GM18499 (cell line): ENCODE data around the gene ROBO1.

Experiments used
- ATAC-seq: cut with Tn5 transposase; IDR thresholded peaks from one replicate; pipeline ENCODE4 v1.9.1; 2021; ENCODE audit warnings: moderate number of reproducible peaks; ENCODE audit not compliant: insufficient read depth, unreplicated experiment

ROBO1 gene

DNA sequence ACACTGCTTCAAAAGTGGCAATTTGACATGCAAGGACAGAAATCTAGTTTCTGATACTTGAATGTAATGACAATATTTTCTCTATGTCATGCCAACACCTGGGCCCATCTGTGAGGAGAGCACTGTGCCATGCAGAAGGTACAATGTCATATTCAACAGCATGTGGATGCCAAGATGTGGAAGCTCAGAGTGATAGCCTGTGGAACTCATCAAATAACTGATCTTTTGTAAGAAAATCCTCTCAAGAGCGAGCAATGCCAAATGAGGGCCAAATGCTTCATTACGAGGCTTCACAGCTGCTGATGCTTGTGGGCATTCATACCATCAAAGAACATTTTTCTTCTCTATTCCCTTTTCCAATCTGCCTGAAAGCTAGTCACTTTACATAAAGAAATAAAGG is 95.1 kb downstream of the ROBO1 start:
- no peak for ATAC-seq

DNA sequence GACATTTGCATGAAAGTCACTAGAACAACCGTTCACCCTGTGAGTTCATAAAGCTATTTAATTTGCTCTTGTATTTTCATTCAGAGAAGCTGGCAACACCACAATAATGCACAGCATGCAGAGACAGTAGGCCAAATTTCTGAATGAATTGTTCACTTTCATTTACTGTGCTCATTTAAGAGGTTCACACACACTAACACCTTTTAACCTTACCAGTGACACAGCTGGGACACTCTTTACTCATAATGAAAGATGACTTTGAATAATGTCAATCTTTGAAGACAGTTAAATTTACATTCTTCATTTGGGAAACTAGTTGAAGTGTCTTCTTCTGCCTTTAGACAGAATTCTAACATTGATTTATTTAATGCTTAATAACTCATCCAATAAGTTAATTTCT is 95.7 kb downstream of the ROBO1 start:
- ATAC-seq, result no peak

DNA sequence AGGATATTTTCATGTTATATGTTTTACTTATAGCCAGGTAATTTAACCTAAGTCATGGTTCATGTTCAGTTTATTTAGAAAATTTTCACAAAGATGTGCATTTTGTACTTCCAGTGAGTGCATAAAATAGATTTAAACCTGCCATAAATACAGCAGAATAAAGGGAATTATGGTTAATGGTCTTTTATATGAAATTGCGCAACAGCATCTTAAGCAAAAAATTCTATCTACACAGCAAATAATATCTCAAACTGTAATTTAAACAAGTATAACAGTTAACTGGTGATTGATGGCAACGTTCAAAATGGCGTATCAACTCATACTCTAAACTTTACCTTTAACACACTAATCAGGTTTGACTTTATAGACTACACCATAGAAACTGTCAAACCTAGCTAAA is 97.6 kb downstream of the ROBO1 start:
- ATAC-seq, result no peak

DNA sequence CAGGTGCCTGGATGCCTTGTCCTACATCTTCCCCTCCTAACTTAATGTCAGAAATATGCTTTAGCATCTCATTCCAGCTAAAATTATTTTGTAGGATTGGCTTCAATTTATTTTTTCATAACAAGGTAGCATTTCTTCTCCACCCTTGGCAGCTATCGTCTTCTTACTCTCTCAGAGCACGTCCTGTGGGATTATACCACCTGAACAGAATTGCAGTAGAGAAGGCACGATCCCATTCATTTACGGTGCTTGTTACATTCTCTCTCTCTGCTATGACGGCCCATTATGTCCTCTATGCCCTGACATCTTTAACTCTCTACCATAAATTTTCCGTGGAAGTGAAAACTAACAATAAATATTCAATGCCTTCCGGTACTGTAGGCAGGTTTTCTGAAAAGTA is 103.3 kb downstream of the ROBO1 start:
- no peak for ATAC-seq

DNA sequence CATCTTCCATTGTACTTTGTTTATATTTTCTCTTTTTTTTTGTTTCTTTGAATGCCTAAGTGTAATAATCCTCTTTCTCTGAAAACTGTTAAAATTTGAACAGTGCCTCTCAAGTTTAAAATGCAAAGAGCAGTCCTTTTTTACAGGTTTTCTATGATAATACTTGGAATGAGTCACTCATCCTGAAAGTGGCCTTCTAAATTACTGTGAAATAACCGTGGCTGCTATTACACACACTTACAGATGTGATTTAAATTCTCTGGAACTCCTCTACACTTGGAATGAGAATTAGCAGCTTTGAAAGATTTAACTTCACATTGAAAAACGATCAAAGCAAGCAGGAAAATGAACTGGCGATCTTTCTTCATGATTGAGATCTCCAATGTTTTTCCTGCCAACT is 105.9 kb downstream of the ROBO1 start:
- no peak for ATAC-seq

DNA sequence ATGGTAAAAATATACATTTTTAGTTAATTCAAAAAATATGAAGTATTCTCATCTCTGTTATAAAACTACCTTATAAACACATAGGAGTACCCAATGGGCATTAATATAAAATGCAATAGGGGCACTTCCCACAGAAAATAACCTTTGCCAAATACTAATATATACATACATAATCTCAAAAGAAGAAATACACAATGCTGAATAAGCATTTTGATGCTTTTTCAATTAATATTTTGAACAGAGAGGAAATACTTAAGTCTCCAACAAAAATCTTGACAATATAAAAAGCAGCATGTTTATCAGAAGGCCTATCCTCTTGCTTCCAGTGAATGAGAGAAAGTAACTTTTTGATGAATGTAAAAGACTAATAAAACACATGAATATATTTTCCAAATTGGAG is 110.7 kb downstream of the ROBO1 start:
- ATAC-seq, result no peak

DNA sequence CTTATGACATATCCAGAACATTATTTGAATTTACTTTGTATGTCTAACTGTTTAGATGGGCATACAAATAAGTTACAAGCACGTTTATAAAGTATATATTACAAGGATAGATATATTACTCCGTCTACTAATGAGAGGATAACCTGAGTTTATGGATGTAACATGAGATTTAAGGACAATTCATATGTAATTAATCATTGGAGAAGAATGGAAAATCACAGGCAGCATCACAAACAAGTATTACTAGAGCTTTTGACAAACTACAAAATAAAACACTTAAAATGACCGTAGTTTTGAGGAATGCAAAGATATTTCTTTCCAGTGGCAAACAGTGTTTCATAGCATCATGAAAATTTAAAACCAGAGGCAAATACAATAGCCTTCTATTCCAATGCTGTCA is 113.8 kb downstream of the ROBO1 start:
- ATAC-seq, result no peak

DNA sequence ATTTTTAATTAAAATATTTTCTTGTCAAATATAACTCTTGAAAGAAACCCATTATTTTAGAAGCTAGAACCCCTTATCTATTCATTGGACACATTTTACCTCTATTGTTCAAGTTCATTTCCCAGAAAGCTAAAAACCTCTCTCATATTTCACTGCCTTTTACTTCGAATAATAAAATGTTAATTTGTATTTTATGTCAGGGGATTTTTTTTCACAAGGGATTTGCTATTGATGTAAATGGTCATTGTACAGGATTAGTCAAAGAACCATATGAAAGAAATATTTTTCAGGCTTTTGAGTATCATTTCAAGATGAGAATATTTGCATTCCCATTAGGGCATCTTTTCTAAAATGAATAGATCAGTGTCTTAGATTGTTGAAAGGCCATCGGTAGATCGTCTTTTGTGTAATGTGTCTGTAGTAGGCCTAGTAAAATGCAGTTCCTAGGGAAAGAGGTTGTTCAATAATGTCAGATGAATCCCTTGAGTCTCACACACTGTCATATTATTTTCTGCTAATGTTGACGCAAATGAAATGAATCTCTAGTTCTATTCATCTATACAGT is 114.5 kb downstream of the ROBO1 start:
- ATAC-seq, result no peak

DNA sequence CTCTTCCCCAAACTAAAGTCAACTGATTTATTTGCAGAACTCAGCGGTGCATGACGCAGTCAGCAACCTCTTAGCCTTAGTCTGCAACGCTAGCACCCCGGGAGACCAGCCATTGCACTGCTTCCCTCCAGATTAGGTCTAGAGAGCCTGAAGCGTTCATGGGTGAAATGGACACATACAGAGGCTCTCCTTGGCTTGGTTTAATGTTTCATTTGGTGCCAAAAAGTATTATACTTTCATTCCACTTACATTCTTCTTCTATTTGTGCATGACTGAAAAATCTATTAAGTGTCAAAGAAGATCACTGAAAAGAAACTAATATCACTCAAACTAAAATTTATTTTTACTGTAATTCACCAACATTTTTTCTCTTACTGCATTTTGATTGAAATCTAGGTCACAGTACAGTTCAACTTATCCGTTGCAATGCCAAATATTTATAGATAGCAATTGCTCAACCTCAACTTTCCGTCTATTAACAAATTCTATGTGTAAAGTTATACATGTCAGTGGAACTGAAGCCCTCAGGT is 116.2 kb downstream of the ROBO1 start:
- no peak for ATAC-seq

DNA sequence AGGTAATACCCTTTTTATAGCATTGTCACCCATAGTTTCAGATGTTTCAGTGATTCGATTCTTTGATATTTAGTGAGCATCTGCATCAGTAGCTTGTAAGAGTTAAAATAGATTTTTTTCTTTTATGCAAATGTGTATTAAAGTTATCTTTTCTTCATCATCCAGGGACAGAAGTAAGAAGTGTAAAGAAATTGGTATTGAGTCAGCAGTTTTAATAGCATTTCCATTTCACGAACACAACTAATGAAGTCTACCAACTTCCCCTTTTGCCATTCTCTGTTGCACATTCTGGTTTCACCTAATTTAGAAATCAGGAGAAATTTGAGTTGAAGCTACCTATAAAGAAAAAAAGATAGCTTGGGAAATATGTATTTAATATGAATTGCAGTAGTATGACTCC is 127.9 kb downstream of the ROBO1 start:
- ATAC-seq, result no peak

DNA sequence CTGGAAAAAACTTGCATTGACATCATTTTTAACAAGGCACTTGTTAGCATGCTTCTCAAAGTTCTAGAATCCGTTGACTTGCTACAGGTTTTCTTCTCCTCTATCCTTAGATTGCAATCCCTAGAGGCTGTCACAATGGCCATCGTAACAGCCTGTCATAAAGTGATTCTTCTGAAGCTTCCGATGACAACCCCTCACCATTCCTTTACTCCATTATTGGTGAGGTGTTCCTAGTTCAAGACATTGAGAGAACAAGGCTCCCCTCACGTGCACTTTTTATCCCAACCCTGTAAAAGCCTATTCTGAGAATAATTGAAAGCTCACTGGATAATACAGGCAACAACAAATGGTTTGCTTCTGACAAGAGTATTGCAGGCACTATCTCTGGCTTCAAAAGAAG is 131.4 kb downstream of the ROBO1 start:
- ATAC-seq, result no peak

DNA sequence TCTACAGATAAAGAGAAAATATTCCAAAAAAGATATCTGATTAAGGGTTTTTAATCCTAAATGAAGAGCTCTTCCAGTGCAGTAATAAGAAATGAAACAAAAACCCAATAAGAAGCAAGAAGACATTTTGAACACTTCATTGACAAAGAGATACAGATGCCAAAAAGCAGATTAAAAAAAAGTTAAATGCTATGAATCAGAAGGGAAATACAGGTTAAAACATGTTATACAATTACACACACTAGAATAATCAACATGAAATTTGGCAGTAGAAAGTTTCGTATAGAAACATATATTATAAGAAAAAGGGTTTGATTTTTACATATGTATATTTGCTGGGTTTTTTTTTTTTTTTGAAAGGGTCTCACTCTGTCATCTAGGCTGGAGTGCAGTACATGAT is 135.0 kb downstream of the ROBO1 start:
- ATAC-seq, result no peak

DNA sequence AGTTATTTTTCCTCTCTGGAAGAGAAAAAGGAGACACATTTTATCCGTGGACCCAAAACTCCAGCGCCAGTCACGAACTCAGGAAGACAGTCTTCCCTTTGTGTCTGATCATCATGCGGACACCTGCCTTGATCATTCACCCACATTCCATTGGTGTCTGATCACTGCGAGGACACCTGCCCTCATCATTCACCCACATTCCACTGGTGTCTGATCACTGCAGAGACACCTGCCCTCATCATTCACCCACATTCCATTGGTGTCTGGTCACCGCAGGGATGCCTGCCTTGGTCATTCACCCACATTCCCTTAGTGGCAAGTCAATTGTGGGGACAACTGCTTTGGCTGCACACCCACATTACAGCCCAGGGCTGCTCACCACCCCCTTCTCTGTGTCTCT is 148.9 kb downstream of the ROBO1 start:
- ATAC-seq, result no peak

DNA sequence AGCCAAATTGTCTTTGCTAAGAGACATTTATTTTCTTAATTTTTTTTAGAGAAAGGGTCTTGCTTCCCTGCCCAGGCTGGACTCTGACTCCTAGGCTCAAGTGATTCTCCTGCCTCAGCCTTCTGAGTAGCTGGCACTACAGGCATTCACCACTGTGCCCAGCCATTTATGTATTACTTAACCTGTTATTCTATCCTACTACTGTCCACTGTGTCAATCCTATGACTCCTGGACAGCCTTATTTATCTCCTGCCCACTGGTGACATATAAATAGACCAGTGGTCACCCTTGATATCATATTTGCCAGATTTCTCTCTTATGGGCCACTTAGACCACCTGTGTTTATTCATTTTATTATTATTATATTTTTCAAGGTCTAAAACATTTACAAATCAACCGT is 161.4 kb downstream of the ROBO1 start:
- no peak for ATAC-seq

DNA sequence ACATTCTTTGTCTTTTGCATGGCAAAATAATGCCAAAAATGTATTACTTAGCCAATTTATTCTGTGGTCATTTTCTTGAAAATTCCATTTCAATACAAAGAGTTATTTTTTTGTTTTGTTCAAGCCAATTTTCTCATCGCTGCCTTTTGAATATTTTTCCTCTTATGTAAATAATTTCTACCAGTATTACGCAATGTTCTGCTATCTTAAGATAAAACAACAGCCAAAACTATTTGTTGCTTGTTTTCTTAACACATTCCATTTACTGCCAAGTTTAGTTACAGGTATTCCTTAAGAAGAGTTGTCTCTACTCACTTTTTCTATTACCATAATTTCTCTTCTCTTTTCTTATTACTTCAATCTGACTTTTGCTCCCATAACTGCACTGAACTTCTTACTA is 163.1 kb downstream of the ROBO1 start:
- no peak for ATAC-seq

DNA sequence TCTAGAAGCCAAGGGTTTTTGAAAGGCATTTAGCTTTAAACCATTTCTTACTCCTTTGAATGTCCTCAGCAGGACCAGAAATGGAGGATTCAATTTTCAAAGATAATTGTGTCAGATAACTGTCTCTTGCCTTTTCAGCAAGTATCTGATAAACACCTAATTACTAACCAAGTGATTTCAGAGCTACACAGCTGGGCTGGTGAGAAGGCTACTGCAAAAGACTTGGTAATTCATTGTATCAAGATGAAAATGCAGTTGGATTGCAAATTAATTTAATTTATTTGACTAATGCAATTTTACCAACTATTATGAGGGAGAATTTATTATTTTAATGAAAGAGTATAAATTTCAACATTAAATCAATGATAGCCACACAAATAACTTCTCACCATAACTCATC is 165.4 kb downstream of the ROBO1 start:
- no peak for ATAC-seq

DNA sequence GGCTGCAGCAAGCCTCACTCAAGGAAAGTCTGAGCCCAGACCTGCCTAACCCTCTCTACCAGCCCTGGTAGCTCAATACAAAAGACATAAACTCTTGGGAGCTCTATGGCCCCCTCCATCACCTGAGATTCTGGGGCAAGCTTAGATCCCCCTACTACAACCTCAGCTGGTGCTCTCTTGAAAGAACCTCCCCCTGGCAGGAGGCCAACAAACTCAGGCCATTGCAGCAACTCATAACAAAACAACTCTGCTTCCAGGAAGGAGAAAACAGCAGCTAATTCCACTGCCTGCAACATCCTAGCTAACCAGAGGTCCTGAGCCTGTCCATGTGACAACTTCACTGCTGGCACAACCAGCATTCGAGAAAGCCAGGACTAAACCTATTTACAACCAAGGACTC is 169.2 kb downstream of the ROBO1 start:
- ATAC-seq, result no peak

DNA sequence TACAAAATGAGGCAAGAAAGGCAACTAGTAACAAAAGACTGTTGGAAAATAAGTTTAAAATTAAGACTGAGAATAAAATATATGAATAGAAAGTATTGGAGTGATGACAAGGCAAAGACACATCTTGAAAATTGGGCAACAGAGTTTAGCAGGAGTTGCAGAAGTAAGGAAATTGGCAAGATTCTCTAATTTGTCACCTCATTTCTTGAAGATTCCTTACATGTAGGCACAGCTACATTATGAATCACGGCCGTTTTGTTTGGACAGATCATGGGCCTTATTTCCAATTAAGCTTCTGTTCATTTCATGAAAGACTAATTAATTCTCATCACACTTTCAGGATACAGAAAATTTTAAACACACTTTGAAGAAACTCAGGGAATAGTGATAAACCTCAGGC is 170.1 kb downstream of the ROBO1 start:
- ATAC-seq, result no peak

DNA sequence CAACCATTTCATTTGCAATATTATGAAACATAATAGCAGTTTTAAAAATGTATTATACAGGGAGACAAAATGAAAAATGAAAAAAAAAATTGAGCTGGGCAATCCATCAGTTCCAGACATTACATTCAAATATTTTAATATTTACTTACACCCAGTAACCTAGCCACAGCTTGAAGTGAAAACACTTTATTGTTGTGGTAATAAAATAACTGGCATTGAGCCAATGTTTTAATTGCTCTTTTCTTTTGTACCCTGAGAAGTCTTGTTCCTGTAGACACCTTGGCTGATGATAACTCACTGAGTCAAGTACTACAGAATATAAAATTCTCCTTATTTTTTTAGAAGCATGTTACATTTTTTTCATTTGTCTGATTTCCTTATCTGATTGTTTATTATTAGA is 180.6 kb downstream of the ROBO1 start:
- no peak for ATAC-seq

DNA sequence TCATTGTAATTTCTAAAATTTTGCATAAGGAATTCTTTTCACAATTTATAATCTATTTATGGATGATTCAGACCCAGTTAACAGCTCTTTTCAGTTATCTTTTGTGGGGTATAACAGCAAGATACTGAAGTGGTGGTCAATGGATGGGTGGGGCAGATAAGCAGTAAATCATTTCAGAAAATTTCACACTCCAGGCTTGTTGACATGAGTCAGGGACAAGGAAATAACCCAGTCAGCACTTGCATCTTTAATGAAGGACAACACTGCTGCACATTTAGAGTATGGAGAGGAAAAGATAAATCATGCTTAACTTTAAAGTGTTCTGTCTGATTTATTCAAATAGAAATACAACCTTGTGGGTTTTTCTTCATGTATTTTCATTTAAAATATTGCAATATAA is 181.6 kb downstream of the ROBO1 start:
- no peak for ATAC-seq

DNA sequence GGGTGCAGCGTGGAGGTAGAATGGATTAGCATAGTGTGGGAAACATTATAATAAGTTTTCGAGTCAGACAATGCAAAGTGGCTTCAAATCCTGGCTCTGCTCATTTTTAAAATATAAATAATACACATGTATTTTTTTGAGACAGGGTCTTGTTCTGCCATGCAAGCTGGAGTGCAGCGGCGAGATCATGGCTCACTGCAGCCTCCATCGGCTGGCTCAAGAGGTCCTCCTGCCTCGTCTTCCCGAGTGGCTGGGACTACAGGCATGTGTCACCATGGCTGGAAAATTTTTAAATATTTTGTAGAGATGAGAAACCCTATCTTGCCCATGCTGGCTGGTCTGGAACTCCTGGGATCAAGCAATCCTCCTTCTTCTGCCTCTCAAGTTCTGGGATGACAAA is 194.9 kb downstream of the ROBO1 start:
- no peak for ATAC-seq

DNA sequence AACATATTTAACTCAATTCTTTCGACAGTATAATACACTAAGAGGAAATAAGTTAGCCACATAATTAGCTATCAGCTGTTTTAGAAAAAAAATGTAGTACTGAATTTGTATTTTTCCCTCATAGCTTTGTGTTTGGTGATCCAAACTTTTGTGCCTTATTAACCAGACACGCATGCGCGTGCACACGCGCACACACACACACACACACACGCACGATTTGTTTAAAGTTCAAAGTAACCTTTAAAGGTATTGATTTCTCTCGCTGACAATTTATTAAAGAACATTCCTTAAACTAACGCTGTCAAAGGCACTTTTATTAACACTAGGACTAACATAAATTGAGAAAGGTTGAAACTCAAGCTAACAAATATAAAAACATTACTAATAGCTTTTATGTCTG is 198.9 kb downstream of the ROBO1 start:
- no peak for ATAC-seq

DNA sequence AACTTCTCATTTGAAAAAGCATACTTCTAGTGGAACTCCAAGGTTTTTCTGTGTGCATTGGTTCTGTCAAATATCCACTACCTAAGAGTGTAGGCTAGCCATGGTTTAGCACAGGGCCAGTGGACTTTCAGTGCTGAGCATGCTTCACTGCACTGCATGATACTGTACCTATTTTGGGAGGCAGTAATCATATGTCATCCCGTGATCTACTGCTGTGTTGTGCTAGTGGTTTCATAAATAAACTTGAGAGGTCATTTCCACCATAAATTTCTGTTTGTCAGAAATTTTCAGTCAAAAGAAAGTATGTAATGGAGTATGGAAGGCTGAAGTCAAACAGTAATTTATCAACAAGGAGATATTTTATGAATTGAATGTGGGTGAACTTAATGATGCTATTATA is 203.6 kb downstream of the ROBO1 start:
- ATAC-seq, result no peak
